ENCODE results near the gene CYREN.

CYREN gene

GRCh38 chr7:135147341-135147898, 23.1 kb downstream of the CYREN start:
- TF ChIP-seq CTCF (IDR thresholded peaks at IDR 0.05): no peak

GRCh38 chr7:135143885-135144668, 26.4 kb downstream of the CYREN start:
- no peak for TF ChIP-seq CTCF (IDR thresholded peaks at IDR 0.05)

GRCh38 chr7:135129579-135129978, 40.9 kb downstream of the CYREN start:
- TF ChIP-seq CTCF (IDR thresholded peaks at IDR 0.05): no peak

- TF ChIP-seq CTCF (IDR thresholded peaks at IDR 0.05): no peak
These were observed 41.6 kb downstream of the CYREN start for GRCh38 chr7:135128931-135129330.

GRCh38 chr7:135121868-135122267, 48.6 kb downstream of the CYREN start:
- no peak for TF ChIP-seq CTCF (IDR thresholded peaks at IDR 0.05)

- no peak for TF ChIP-seq CTCF (IDR thresholded peaks at IDR 0.05)
These were observed 53.4 kb downstream of the CYREN start for GRCh38 chr7:135117096-135117495.

Data from LNCAP (cell line).